AG10803 (cell line): ENCODE measurements around the gene NCBP2.
A peak's percentile ranks its signal among the peaks of the same experiment; 100 is the strongest.

Experiments
- DNase-seq: peaks from one replicate; pipeline ENCODE4 v3.0.0; 2010; ENCODE audit warnings: low read depth
- H3K4me3 ChIP-seq: 2 replicates; pipeline ENCODE4 v1.5.1; 2011; ENCODE audit warnings: mild to moderate bottlenecking, low read length, control low read depth
- CTCF ChIP-seq: conservative IDR thresholded peaks from 2 replicates; pipeline ENCODE4 v1.5.1; 2011; ENCODE audit warnings: mild to moderate bottlenecking, low read length, control low read depth, inconsistent platforms

Gene NCBP2

GRCh38 chr3:196902296-196902695 is 40.0 kb downstream of the NCBP2 start:
- no peak for TF ChIP-seq CTCF
- DNase-seq: no peak
- H3K4me3 ChIP-seq: no peak overlapping the region

- no peak for DNase-seq
- H3K4me3 ChIP-seq: no peak overlapping the region
- TF ChIP-seq CTCF: no peak
Measured at GRCh38 chr3:196901768-196902167, 40.6 kb downstream of the NCBP2 start.

GRCh38 chr3:196896229-196896628 is 46.1 kb downstream of the NCBP2 start:
- TF ChIP-seq CTCF: no peak
- H3K4me3 ChIP-seq: no peak overlapping the region
- DNase-seq: no peak

- DNase-seq: no peak
- no peak overlapping the region for H3K4me3 ChIP-seq
- TF ChIP-seq CTCF: no peak
Measured at GRCh38 chr3:196894557-196895295, 47.6 kb downstream of the NCBP2 start.

- DNase-seq: peak; percentile 44
- H3K4me3 ChIP-seq: no peak overlapping the region
- TF ChIP-seq CTCF: no peak
Measured at GRCh38 chr3:196889844-196890708, 52.3 kb downstream of the NCBP2 start.

- DNase-seq: no peak
- no peak for TF ChIP-seq CTCF
- H3K4me3 ChIP-seq: no peak overlapping the region
Measured at GRCh38 chr3:196886144-196886543, 56.2 kb downstream of the NCBP2 start.
